HCT116 (cell line): ENCODE measurements around the gene SOS1. TPM values are rescaled to one million over a fixed set of nuclear protein-coding genes. Genes with fewer than 3 reads are reported as not detected.

Source experiments
- ATAC-seq: fragments of 200-7000 bp; cut with Tn5 transposase; 2 replicates; pipeline ENCODE4 v1.9.1; 2020; ENCODE audit warnings: mild to moderate bottlenecking, moderate library complexity
- BruUV-seq: library from RNA; stranded (reverse); fragments of 400-500 nt; replicated peaks from 2 replicates; lab custom pipeline; 2021; lab: Mats Ljungman, UMichigan
- CTCF ChIA-PET: fragments of 300-600 bp; sonication (Branson Sonifier 250); formaldehyde crosslinking; loops from one replicate; lab custom pipeline; 2021; ENCODE audit warnings: antibody characterized with exemption; lab: Charles Lee
- POLR2A ChIA-PET: fragments of 300-600, 350-600 bp; sonication (Branson Sonifier 250); formaldehyde crosslinking; loops from one replicate; lab custom pipeline; 2021; ENCODE audit warnings: antibody characterized with exemption; lab: Charles Lee
- RAD21 ChIA-PET, 2 experiments: fragments of 300-600 bp; sonication (Branson Sonifier 250); formaldehyde crosslinking; loops; one replicate each; lab custom pipeline; 2023; ENCODE audit warnings: low total read pairs in 2 of 2; ENCODE audit not compliant: uncharacterized antibody in 2 of 2, unreplicated experiment in 2 of 2, low non-redundant PET in 1 of 2; lab: Charles Lee
- DNase-seq: peaks from one replicate; pipeline ENCODE4 v3.0.0-alpha.2; 2010; ENCODE audit warnings: low read depth, low spot score
- H2AFZ ChIP-seq: fragments of 200-600 bp; shearing (Covaris generic), sonication (generic); 2 replicates; pipeline ENCODE4 v1.6.1; 2017; ENCODE audit warnings: low read depth, mixed run types, mixed read lengths, antibody characterized with exemption, low read length; ENCODE audit not compliant: poor library complexity, severe bottlenecking
- H3K27ac ChIP-seq: 2 replicates; pipeline ENCODE4 v1.5.1; 2012; ENCODE audit warnings: low read depth, low read length
- H3K27me3 ChIP-seq: fragments of 200-600 bp; sonication (generic); 2 replicates; pipeline ENCODE4 v1.6.1; 2016; ENCODE audit warnings: mixed run types, low read length, mixed read lengths; ENCODE audit not compliant: insufficient read depth
- H3K36me3 ChIP-seq, 2 experiments: fragments of 200-500 bp in 1 of 2; fragments of 200-600 bp in 1 of 2; sonication (Bioruptor generic) in 1 of 2; sonication (generic) in 1 of 2; 2 replicates each; pipeline versions ENCODE4 v1.5.1 to v1.6.1; 2014 to 2016; ENCODE audit warnings: low read length in 2 of 2, inconsistent platforms in 1 of 2, mixed read lengths in 1 of 2, mixed run types in 1 of 2; ENCODE audit not compliant: insufficient read depth in 2 of 2, control insufficient read depth in 1 of 2
- H3K4me1 ChIP-seq, 2 experiments: fragments of 200-600 bp in 1 of 2; sonication (generic) in 1 of 2; 2 replicates each; pipeline versions ENCODE4 v1.5.1 to v1.6.1; 2012 to 2017; ENCODE audit warnings: low read length in 2 of 2, inconsistent platforms in 1 of 2, mild to moderate bottlenecking in 1 of 2, mixed read lengths in 1 of 2, mixed run types in 1 of 2, moderate library complexity in 1 of 2; ENCODE audit not compliant: insufficient read depth in 2 of 2, control insufficient read depth in 1 of 2
- H3K4me2 ChIP-seq: fragments of 200-600 bp; sonication (generic); 2 replicates; pipeline ENCODE4 v1.6.1; 2017; ENCODE audit warnings: mixed run types, low read length, mixed read lengths
- H3K4me3 ChIP-seq, 2 experiments: fragments of 200-600 bp in 1 of 2; sonication (generic) in 1 of 2; replicated peaks in 1 of 2; 2 replicates each; pipeline ENCODE4 v1.5.1; 2011 to 2016; ENCODE audit warnings: low read length in 2 of 2, control low read depth in 1 of 2, low read depth in 1 of 2, mild to moderate bottlenecking in 1 of 2, mixed read lengths in 1 of 2, mixed run types in 1 of 2
- H3K79me2 ChIP-seq: fragments of 200-600 bp; sonication (generic); 2 replicates; pipeline ENCODE4 v1.6.1; 2017; ENCODE audit warnings: mild to moderate bottlenecking, mixed run types, low read length, moderate library complexity, mixed read lengths; ENCODE audit not compliant: insufficient read depth
- H3K9ac ChIP-seq: fragments of 200-600 bp; sonication (generic); 2 replicates; pipeline ENCODE4 v1.6.1; 2016; ENCODE audit warnings: low read length, mixed read lengths
- H3K9me2 ChIP-seq: fragments of 200-600 bp; sonication (generic), shearing (Covaris generic); 2 replicates; pipeline ENCODE4 v1.6.1; 2017; ENCODE audit warnings: mixed run types, mild to moderate bottlenecking, moderate library complexity; ENCODE audit not compliant: insufficient read depth
- H3K9me3 ChIP-seq, 2 experiments: fragments of 200-500 bp in 1 of 2; fragments of 200-600 bp in 1 of 2; sonication (Bioruptor generic) in 1 of 2; sonication (generic) in 1 of 2; 2 replicates each; pipeline ENCODE4 v1.6.1; 2014 to 2017; ENCODE audit warnings: low read length in 2 of 2, mixed read lengths in 2 of 2, inconsistent platforms in 1 of 2, low read depth in 1 of 2, mild to moderate bottlenecking in 1 of 2, mixed run types in 1 of 2, moderate library complexity in 1 of 2; ENCODE audit not compliant: control insufficient read depth in 1 of 2, insufficient read depth in 1 of 2
- H4K20me1 ChIP-seq: fragments of 200-600 bp; sonication (generic), shearing (Covaris generic); 2 replicates; pipeline ENCODE4 v1.6.1; 2017; ENCODE audit warnings: mixed run types, mild to moderate bottlenecking, moderate library complexity; ENCODE audit not compliant: insufficient read depth
- CBX3 ChIP-seq: IDR thresholded peaks from 2 replicates; pipeline ENCODE4 v1.6.1; 2012; ENCODE audit warnings: low read depth
- CEBPB ChIP-seq: IDR thresholded peaks from 2 replicates; pipeline ENCODE4 v1.6.1; 2012; ENCODE audit warnings: low read depth
- EGR1 ChIP-seq: IDR thresholded peaks from 2 replicates; pipeline ENCODE4 v1.6.1; 2012; ENCODE audit warnings: low read depth
- ELF1 ChIP-seq: IDR thresholded peaks from 2 replicates; pipeline ENCODE4 v1.6.1; 2012; ENCODE audit warnings: low read depth, borderline replicate concordance
- EZH2 ChIP-seq: fragments of 200-600 bp; sonication (generic); IDR thresholded peaks from 2 replicates; pipeline ENCODE4 v1.6.1; 2017; ENCODE audit warnings: antibody characterized with exemption, mixed run types
- FOSL1 ChIP-seq: IDR thresholded peaks from 2 replicates; pipeline ENCODE4 v1.6.1; 2012; ENCODE audit warnings: low read depth
- JUND ChIP-seq: IDR thresholded peaks from 2 replicates; pipeline ENCODE4 v1.6.1; 2012
- POLR2A ChIP-seq: IDR thresholded peaks from 2 replicates; pipeline ENCODE4 v1.7.0; 2011; ENCODE audit warnings: borderline replicate concordance; ENCODE audit not compliant: insufficient read depth, insufficient read length; ENCODE audit errors: extremely low read depth
- POLR2AphosphoS5 ChIP-seq: IDR thresholded peaks from 2 replicates; pipeline ENCODE4 v1.6.1; 2011; ENCODE audit warnings: mild to moderate bottlenecking, low read depth, low read length, moderate library complexity
- SIN3A ChIP-seq: IDR thresholded peaks from 2 replicates; pipeline ENCODE4 v1.6.1; 2012; ENCODE audit warnings: low read depth
- SP1 ChIP-seq: IDR thresholded peaks from 2 replicates; pipeline ENCODE4 v1.6.1; 2012; ENCODE audit warnings: low read depth
- SRF ChIP-seq: IDR thresholded peaks from 2 replicates; pipeline ENCODE4 v1.6.1; 2012; ENCODE audit warnings: low read depth
- TCF7L2 ChIP-seq: IDR thresholded peaks from 2 replicates; pipeline ENCODE4 v1.7.0; 2011; ENCODE audit warnings: borderline replicate concordance, inconsistent platforms; ENCODE audit not compliant: insufficient read depth, insufficient read length; ENCODE audit errors: extremely low read depth
- YY1 ChIP-seq: IDR thresholded peaks from 2 replicates; pipeline ENCODE4 v1.6.1; 2011; ENCODE audit warnings: low read length, low read depth, moderate library complexity, mild to moderate bottlenecking; ENCODE audit not compliant: insufficient replicate concordance; ENCODE audit errors: extremely low read depth
- ZFX ChIP-seq: fragments of 450-650 bp; IDR thresholded peaks from 2 replicates; pipeline ENCODE4 v1.6.1; 2017
- ZNF274 ChIP-seq: fragments of 200-500 bp; sonication (Bioruptor generic); IDR thresholded peaks from 2 replicates; pipeline ENCODE4 v1.6.1; 2014; ENCODE audit warnings: mild to moderate bottlenecking, low read depth, low read length, inconsistent platforms
- intact Hi-C: fragments of 100-400 bp; cut with micrococcal nuclease; formaldehyde crosslinking; loops from 2 replicates; pipeline ENCODE4 v1.10.0; 2022
- total RNA-seq: library from RNA; stranded (reverse); gene quantifications from one replicate; pipeline ENCODE4 v1.2.1, GENCODE V29; 2021; ENCODE audit not compliant: unreplicated experiment
- TF ChIP-seq, protein P1 (sequence below): IDR thresholded peaks from 2 replicates; pipeline ENCODE4 v1.6.1; 2012
- TF ChIP-seq, protein P2 (sequence below): IDR thresholded peaks from 2 replicates; pipeline ENCODE4 v1.6.1; 2011; ENCODE audit warnings: mild to moderate bottlenecking, low read length, moderate library complexity; ENCODE audit not compliant: insufficient replicate concordance; ENCODE audit errors: extremely low read depth
- TF ChIP-seq, protein P3 (sequence below): IDR thresholded peaks from 2 replicates; pipeline ENCODE4 v1.6.1; 2012; ENCODE audit warnings: low read depth
- TF ChIP-seq, protein P4 (sequence below): IDR thresholded peaks from 2 replicates; pipeline ENCODE4 v1.6.1; 2012

The SOS1 gene
- total RNA-seq, 1 experiment from 2014 or later = 19.4 TPM

DNA sequence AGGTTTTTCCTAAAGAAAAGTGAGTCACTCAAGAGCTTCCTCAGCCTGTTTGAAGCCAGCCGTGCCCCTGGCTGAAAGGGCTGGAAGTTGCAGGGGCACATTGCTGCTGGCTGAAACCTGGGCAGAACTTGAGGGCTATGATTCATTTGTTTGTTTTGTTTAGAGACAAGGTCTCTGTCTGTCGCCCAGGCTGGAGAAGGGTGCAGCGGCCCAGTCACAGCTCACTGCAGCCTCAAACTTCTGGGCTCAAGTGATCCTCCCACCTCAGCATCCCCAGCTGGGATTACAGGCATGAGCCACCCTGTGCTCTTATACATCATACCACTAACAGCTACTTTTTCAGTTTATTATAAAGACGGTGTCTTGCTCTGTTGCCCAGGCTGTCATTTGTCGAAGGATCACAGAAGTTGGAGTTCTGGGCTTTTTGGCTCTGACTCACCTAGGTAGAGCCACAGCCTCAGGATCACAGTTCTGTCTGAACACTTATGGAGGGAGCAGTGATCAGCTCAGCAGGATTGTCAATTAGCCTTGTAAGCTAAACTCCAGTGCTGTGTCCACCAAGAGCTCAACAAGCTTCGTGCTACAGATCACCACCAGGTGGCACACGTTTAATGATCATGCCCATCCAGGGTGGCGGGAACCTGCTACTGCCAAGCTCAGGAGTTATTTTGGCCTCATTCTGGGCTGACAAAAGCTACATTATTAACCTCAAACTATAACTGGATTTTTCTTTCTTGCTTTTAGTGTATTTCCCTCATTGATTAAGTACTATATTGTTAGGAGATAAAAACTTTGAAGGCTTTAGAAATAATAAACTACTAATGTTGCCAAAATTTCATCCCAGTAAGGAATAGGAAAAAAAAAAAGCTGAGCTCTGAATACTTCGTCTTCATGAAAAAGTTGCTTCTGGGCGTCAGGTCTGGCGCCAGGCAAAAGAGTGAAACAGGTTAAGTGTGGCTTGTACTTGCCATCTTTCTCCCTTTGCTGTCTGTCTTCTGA, 173.3 kb downstream of the SOS1 start:
- Histone ChIP-seq H2AFZ (peak overlapping the region; percentile 75), H3K36me3 (no peaks in the 10 kb centered on the region), H3K9me3 (no peaks in the 10 kb centered on the region), H3K79me2 (no peaks in the 10 kb centered on the region), H3K4me2 (peak overlapping the region; percentile 63), H3K27ac (no peak overlapping the region), H3K4me3 (0 out of 4 replicates have a peak overlapping the region, but pooled peaks of 1 of the 2 experiments have one; percentile 4), H3K9me2 (no peaks in the 10 kb centered on the region), H4K20me1 (no peaks in the 10 kb centered on the region), H3K4me1 (peaks cover 15 to 28% of the 10 kb centered on the region in 2 experiments), H3K9ac (peak overlapping the region; percentile 6; the same call in 1 of the 2 replicates), H3K27me3 (no peaks in the 10 kb centered on the region)
- ATAC-seq (peak; percentile 93), DNase-seq (peak; percentile 82)
- CTCF ChIA-PET = interaction anchor here (0.7 to 3.1 kb wide), 36 partner anchors 9 to 966 kb away, joined by 3 to 133 read pairs (median 4); partner anchors contain the start of gene SOS1
- intact Hi-C loops = loop anchor here (1.0 kb wide), 1 partner anchor 283 kb away; no protein-coding TSS in a partner anchor
- no TSS peak for BruUV-seq
- RAD21 ChIA-PET = interaction anchor here (1.0 to 1.8 kb wide), 10 partner anchors 11 to 285 kb away, joined by 3 to 15 read pairs (median 5); no protein-coding TSS in a partner anchor
- POLR2A ChIA-PET = interaction anchor here (0.7 to 1.0 kb wide), 3 partner anchors 10 to 196 kb away, joined by 3 to 4 read pairs (median 3); partner anchors contain the start of gene SRSF7
- TF ChIP-seq EZH2 (no peak), TCF7L2 (peak; percentile 79), FOSL1 (peak; percentile 70), SIN3A (no peak; the same call in 1 of the 2 replicates), EGR1 (no peak), POLR2A (no peak), CEBPB (no peak), ZFX (no peak), SP1 (peak; percentile 59), ZNF274 (no peak), CBX3 (0 out of 2 replicates have a peak, but pooled peaks have one; percentile 8), ELF1 (no peak), YY1 (no peak), SRF (no peak), POLR2AphosphoS5 (no peak), JUND (peak; percentile 74)
- TF ChIP-seq, protein P1, sequence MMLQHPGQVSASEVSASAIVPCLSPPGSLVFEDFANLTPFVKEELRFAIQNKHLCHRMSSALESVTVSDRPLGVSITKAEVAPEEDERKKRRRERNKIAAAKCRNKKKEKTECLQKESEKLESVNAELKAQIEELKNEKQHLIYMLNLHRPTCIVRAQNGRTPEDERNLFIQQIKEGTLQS = no peak
- TF ChIP-seq, protein P2, sequence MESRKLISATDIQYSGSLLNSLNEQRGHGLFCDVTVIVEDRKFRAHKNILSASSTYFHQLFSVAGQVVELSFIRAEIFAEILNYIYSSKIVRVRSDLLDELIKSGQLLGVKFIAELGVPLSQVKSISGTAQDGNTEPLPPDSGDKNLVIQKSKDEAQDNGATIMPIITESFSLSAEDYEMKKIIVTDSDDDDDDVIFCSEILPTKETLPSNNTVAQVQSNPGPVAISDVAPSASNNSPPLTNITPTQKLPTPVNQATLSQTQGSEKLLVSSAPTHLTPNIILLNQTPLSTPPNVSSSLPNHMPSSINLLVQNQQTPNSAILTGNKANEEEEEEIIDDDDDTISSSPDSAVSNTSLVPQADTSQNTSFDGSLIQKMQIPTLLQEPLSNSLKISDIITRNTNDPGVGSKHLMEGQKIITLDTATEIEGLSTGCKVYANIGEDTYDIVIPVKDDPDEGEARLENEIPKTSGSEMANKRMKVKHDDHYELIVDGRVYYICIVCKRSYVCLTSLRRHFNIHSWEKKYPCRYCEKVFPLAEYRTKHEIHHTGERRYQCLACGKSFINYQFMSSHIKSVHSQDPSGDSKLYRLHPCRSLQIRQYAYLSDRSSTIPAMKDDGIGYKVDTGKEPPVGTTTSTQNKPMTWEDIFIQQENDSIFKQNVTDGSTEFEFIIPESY = no peak
- TF ChIP-seq, protein P3, sequence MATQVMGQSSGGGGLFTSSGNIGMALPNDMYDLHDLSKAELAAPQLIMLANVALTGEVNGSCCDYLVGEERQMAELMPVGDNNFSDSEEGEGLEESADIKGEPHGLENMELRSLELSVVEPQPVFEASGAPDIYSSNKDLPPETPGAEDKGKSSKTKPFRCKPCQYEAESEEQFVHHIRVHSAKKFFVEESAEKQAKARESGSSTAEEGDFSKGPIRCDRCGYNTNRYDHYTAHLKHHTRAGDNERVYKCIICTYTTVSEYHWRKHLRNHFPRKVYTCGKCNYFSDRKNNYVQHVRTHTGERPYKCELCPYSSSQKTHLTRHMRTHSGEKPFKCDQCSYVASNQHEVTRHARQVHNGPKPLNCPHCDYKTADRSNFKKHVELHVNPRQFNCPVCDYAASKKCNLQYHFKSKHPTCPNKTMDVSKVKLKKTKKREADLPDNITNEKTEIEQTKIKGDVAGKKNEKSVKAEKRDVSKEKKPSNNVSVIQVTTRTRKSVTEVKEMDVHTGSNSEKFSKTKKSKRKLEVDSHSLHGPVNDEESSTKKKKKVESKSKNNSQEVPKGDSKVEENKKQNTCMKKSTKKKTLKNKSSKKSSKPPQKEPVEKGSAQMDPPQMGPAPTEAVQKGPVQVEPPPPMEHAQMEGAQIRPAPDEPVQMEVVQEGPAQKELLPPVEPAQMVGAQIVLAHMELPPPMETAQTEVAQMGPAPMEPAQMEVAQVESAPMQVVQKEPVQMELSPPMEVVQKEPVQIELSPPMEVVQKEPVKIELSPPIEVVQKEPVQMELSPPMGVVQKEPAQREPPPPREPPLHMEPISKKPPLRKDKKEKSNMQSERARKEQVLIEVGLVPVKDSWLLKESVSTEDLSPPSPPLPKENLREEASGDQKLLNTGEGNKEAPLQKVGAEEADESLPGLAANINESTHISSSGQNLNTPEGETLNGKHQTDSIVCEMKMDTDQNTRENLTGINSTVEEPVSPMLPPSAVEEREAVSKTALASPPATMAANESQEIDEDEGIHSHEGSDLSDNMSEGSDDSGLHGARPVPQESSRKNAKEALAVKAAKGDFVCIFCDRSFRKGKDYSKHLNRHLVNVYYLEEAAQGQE = no peak
- TF ChIP-seq, protein P4, sequence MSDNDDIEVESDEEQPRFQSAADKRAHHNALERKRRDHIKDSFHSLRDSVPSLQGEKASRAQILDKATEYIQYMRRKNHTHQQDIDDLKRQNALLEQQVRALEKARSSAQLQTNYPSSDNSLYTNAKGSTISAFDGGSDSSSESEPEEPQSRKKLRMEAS = no peak; the same call in 1 of the 2 replicates
